Hematopoietic multipotent progenitor cell treated with erythropoietin and hydrocortisone succinate and interleukin-3 and kit ligand, for 6 days (in vitro differentiated cells): ENCODE measurements around the gene ZNF774.
"Not testable (repeated sequence)": the region's sequence is repeated elsewhere in the genome, so short reads cannot be mapped to it uniquely, and the experiment has no call there.

Experiments used
- DNase-seq: peaks from one replicate; pipeline ENCODE4 v3.0.0-alpha.2; 2015

ZNF774 gene

GRCh38 chr15:90352107-90352893 is at the start of gene ZNF774:
Gene ZNF774 (plus strand): TSS chr15:90352284. CDS start chr15:90354661, 2,377 bp downstream.
- DNase-seq = peak; percentile 98

- DNase-seq = not testable (repeated sequence)
Measured at GRCh38 chr15:90305355-90305754, 46.7 kb upstream of the ZNF774 start.

- no peak for DNase-seq
Measured at GRCh38 chr15:90305932-90306331, 46.2 kb upstream of the ZNF774 start.

- DNase-seq = no peak
Measured at GRCh38 chr15:90306560-90306959, 45.5 kb upstream of the ZNF774 start.

GRCh38 chr15:90307661-90308060 is 44.4 kb upstream of the ZNF774 start:
- no peak for DNase-seq

GRCh38 chr15:90309020-90309419 is 43.1 kb upstream of the ZNF774 start:
- peak; percentile 16 for DNase-seq

- DNase-seq = no peak
Measured at GRCh38 chr15:90315278-90315982, 36.7 kb upstream of the ZNF774 start.

- no peak for DNase-seq
Measured at GRCh38 chr15:90316139-90316538, 35.9 kb upstream of the ZNF774 start.

- DNase-seq = no peak
Measured at GRCh38 chr15:90318591-90318990, 33.5 kb upstream of the ZNF774 start.

- DNase-seq = peak; percentile 93
Measured at GRCh38 chr15:90320062-90320884, 31.8 kb upstream of the ZNF774 start.

GRCh38 chr15:90320885-90321278 is 31.2 kb upstream of the ZNF774 start:
- no peak for DNase-seq

- no peak for DNase-seq
Measured at GRCh38 chr15:90322538-90322937, 29.5 kb upstream of the ZNF774 start.

- no peak for DNase-seq
Measured at GRCh38 chr15:90325726-90326125, 26.4 kb upstream of the ZNF774 start.

- no peak for DNase-seq
Measured at GRCh38 chr15:90326441-90326840, 25.6 kb upstream of the ZNF774 start.

- DNase-seq = no peak
Measured at GRCh38 chr15:90327311-90327710, 24.8 kb upstream of the ZNF774 start.

- DNase-seq = no peak
Measured at GRCh38 chr15:90334304-90334731, 17.8 kb upstream of the ZNF774 start.

- peak; percentile 68 for DNase-seq
Measured at GRCh38 chr15:90336705-90337141, 15.4 kb upstream of the ZNF774 start.

- DNase-seq = no peak
Measured at GRCh38 chr15:90337256-90337655, 14.8 kb upstream of the ZNF774 start.

GRCh38 chr15:90338532-90338931 is 13.6 kb upstream of the ZNF774 start:
- DNase-seq = no peak

- DNase-seq = no peak
Measured at GRCh38 chr15:90340345-90340744, 11.7 kb upstream of the ZNF774 start.

GRCh38 chr15:90343302-90343790 is 8.7 kb upstream of the ZNF774 start:
- no peak for DNase-seq

- no peak for DNase-seq
Measured at GRCh38 chr15:90344662-90345061, 7.4 kb upstream of the ZNF774 start.

- DNase-seq = no peak
Measured at GRCh38 chr15:90345857-90346256, 6.2 kb upstream of the ZNF774 start.
